ENCODE measurements around the gene FXYD5. TPM values are rescaled to one million over a fixed set of nuclear protein-coding genes. Genes with fewer than 3 reads are reported as not detected.

The FXYD5 gene
- total and polyA plus RNA-seq, 9 of the 15 experiments (the other 6 are each of a cell fraction or from before 2014, with no cell fraction given) = 104 to 537 (median 174) TPM

- TF ChIP-seq POLR3G (IDR thresholded peaks at IDR 0.05; ENCODE audit: extremely low read depth, insufficient read length, insufficient replicate concordance) = no peak
- no peak for TF ChIP-seq PRPF4 (IDR thresholded peaks at IDR 0.05; ENCODE audit: insufficient read depth, low read depth, low read length, poor library complexity, severe bottlenecking)
- peak; percentile 37; the same call in 1 of the 2 replicates for TF ChIP-seq CTBP1 (IDR thresholded peaks at IDR 0.05; ENCODE audit: borderline replicate concordance)
- no peak for TF ChIP-seq HCFC1 (IDR thresholded peaks at IDR 0.05; ENCODE audit: low read depth, low read length)
- no peak for TF ChIP-seq SETDB1 (IDR thresholded peaks at IDR 0.05; ENCODE audit: low read length)
- TF ChIP-seq PURB (CRISPR knock-in tag; IDR thresholded peaks at IDR 0.05; ENCODE audit: low read depth) = no peak
- no peak for TF ChIP-seq MAFF (IDR thresholded peaks at IDR 0.05; ENCODE audit: low read length)
- TF ChIP-seq ZNF23 (CRISPR knock-in tag; IDR thresholded peaks at IDR 0.05) = no peak
- no peak for TF ChIP-seq ZFP91 (CRISPR knock-in tag; IDR thresholded peaks at IDR 0.05)
- 0 out of 2 replicates have a peak, but pooled peaks have one; percentile 16 for TF ChIP-seq CREB1 (IDR thresholded peaks at IDR 0.05)
- TF ChIP-seq CREB1 (CRISPR knock-in tag; IDR thresholded peaks at IDR 0.05) = no peak
- 0 out of 2 replicates have a peak, but pooled peaks have one; percentile 22 for TF ChIP-seq MTA3 (IDR thresholded peaks at IDR 0.05; ENCODE audit: borderline replicate concordance)
- TF ChIP-seq KLF6 (CRISPR knock-in tag; IDR thresholded peaks at IDR 0.05; ENCODE audit: borderline replicate concordance) = no peak
- TF ChIP-seq KAT8 (IDR thresholded peaks at IDR 0.05; ENCODE audit: low read depth) = no peak
- TF ChIP-seq DIDO1 (tag; IDR thresholded peaks at IDR 0.05; ENCODE audit: low read depth) = no peak
- no peak for TF ChIP-seq NKRF (IDR thresholded peaks at IDR 0.05; ENCODE audit: borderline replicate concordance)
- peak; percentile 88; the same call in 1 of the 2 replicates for TF ChIP-seq THRB (CRISPR knock-in tag; conservative IDR thresholded peaks at IDR 0.05)
- TF ChIP-seq SOX6 (IDR thresholded peaks at IDR 0.05) = no peak
- 0 out of 2 replicates have a peak, but pooled peaks have one; percentile 2 for TF ChIP-seq EP300 (IDR thresholded peaks at IDR 0.05; ENCODE audit: low read length)
- no peak for TF ChIP-seq SMARCC2 (IDR thresholded peaks at IDR 0.05; ENCODE audit: low read depth)
- no peak for TF ChIP-seq ZBTB8A (IDR thresholded peaks at IDR 0.05; ENCODE audit: partially characterized antibody)
- no peak for TF ChIP-seq COPS2 (conservative IDR thresholded peaks at IDR 0.05)
- TF ChIP-seq SPI1 (IDR thresholded peaks at IDR 0.05; ENCODE audit: borderline replicate concordance, low read depth, low read length) = no peak
- TF ChIP-seq FOXK1 (CRISPR knock-in tag; IDR thresholded peaks at IDR 0.05; ENCODE audit: borderline replicate concordance) = no peak
- TF ChIP-seq HNRNPL (IDR thresholded peaks at IDR 0.05; ENCODE audit: low read depth, low read length) = no peak
These were observed 13.3 kb upstream of the FXYD5 start (continued) for GRCh38 chr19:35140962-35141836.
